ENCODE data around the gene PPP1R1A.

GRCh38 chr12:54634795-54635194, 46.3 kb upstream of the PPP1R1A start, which contains the start of gene LACRT:
- TF ChIP-seq EP300 (IDR thresholded peaks at IDR 0.05) (no peak), POLR2AphosphoS5 (IDR thresholded peaks at IDR 0.05) (no peak), CTCF (IDR thresholded peaks at IDR 0.05) (no peak), POLR2A (IDR thresholded peaks at IDR 0.05; ENCODE audit: low read depth) (no peak)

Measured in esophagus muscularis mucosa (tissue), 4 donors.